CD4-positive, alpha-beta T cell treated with Interleukin-4 for 1 hour (primary cell): ENCODE measurements around the gene MEI1.
A peak's percentile ranks its signal among the peaks of the same experiment; 100 is the strongest.
"Not testable (repeated sequence)": the region's sequence is repeated elsewhere in the genome, so short reads cannot be mapped to it uniquely, and the experiment has no call there.

Experiments used
- DNase-seq, 2 donors: peaks; one replicate each; pipeline ENCODE4 v3.0.0-alpha.2; 2020 to 2022

The MEI1 gene

DNA sequence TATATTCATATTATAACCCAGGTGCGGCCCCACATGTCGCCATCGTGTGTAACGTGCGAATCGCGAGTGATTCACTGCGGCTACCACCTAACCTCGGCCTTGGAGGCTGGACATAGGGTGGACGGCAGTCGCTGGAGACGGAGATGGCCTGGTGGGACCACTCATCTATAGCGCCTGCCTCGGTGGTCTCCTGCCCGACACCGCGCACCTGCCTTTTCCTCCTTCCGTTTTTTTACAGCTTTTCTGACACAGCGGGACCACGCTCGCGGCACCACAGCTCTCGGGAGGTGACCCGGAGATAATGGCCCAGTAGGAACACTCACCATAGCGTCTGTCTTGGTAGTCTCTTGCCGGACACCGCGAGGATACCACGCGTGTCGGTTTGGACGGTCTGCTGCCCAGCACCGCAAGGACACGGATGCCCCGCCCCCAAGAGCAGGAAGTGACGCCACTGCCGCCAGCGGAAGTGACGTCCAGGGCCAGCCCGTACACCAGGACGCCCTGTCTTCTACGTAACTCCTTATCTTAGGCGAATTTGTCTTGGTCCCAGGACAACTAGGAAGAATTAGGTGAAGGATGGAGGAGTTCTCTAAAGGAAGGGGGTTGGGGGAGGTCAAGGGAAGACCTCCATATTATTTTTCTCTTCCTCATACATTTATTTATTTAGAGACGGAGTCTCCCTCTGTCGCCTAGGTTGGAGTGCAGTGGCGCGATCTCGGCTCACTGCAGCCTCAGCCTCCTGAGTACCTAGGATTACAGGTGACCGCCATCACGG, 17.1 kb upstream of the MEI1 start:
- DNase-seq = peak; percentile 88 to 90

- DNase-seq = no peak
These were observed 16.3 kb upstream of the MEI1 start for GRCh38 chr22:41683052-41683451.

GRCh38 chr22:41683616-41684015, 15.7 kb upstream of the MEI1 start:
- no peak for DNase-seq

DNA sequence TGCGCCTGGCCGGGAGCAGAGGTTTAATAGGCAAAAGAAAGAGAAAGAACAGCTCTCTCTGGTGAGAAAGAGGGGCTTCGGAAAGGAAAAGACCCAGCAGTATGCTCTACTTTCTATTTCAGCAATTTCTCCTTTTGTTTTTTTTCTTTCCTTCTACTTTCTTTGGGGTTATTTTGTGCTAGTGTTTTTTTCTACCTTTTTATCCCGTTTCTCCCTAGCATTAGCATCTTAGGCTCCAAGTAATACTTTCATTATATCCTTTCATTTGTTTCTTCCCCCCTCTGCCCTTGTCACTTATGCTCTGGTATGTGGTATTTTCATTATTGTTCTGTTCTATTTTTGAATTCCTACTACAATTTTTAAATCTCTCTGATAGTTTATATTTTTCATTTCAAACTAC, 15.1 kb upstream of the MEI1 start:
- no peak for DNase-seq

GRCh38 chr22:41686890-41687289, 12.4 kb upstream of the MEI1 start:
- DNase-seq = not testable (repeated sequence)

DNA sequence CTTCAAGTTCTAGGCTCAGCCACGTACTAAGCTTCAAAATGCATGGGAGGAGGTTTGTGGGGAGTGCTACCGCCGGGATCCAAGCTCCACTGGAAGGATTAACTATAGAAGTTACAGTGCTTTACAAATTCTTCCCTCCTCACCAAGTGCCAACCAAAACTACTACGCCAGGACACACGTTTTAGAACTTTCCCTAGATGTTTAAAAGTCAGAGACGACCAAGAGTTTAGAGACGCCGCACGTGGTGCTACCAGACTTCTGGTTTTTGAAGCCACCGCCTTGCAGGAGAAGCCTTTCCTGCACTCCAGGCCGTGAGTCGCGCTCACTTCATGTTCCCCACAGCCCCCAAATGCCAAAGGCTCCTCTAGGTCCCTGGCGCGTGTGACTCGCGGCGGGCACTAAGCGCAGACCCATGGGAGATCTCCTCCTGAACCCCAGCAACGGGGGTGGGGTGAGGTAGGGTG, 11.4 kb upstream of the MEI1 start:
- peak; percentile 21 to 22 for DNase-seq

DNA sequence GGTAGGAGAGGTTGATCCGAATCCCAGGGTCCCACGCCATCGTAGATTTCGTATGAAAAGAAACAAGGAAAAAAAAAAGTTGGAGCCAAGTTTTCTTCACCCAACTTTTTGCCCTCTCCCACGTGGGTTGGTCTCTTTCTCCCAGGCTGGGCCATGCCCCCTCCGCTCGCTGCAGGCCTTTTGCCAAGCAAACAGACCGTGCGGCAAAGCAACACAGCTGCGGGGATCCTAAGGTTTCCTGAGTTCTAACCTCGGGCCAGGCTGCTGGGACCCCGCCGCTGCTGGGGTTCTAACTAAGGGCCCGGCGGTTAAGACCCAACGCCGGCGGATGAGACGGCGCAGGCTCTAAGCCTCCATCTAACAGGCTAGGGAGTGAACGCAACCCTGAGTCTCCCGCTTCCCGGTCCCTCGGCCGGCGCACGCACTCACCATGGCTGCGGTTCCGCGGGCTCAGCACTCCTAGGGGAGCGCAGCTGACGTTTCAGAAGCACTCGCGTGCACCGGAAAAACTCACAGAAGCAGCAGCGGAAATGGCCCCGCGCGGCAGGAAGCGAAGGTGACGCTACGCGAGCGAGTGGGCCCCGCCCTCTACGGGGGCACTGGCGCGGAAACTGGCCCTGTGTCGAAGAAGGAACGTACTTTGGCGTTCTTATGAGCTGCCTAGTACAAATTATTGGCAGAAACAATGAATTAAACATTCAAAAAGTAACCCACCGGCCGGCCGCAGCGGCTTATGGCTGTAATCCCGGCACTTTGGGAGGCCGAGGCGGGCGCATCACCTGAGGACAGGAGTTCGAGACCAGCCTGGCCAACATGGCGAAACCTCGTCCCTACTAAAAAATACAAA, 10.7 kb upstream of the MEI1 start, which contains the start of gene SNU13:
SNU13 (minus strand) TSS at position 503 of the 847 bp plus-strand sequence; CDS start at position 432, 71 bp downstream.
- DNase-seq = peak; percentile 91 to 93

GRCh38 chr22:41690476-41690875, 8.8 kb upstream of the MEI1 start:
- DNase-seq = no peak

DNA sequence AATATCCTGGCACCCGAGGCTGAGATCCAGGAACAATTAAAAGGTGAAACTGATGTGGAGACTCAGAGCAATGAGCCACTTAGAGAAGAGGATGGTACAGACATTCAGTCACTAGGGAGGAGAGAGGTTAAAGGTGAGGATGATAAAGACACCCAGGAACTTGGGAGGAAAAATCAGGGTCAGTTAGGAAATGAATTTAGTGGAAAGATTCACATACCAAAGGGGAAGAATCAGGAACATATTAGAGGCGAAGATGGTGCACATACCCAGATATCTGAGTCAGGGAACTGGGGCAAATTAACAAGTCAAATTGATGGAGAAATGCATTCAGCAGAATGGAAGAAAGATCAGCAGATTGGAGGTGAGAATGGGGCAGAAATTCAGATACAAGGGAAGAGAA, 4.1 kb upstream of the MEI1 start:
- no peak for DNase-seq

DNA sequence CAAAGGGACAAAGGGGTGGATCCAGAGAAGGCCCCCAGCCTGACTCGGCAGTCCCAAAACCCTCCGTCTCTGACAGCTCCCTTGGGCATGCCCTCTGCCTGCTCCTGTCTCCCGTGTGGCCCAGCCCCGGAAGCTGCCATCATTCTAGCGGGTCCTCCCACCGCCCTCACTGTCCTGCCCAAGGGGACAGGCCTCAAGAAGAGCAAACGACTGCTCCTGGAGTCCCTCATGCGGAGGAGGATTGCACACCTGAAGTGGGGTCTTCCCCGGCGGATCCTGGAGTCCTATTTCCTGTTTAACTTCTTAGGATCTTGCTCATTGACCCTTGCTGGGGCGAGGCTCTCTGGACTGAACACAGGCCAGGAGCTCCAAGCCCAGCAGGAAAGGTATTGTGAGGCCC, 2.6 kb upstream of the MEI1 start:
- no peak for DNase-seq

GRCh38 chr22:41697126-41697775, 2.1 kb upstream of the MEI1 start:
- peak; percentile 86 to 87 for DNase-seq

- no peak for DNase-seq
These were observed 733 bp downstream of the MEI1 start for GRCh38 chr22:41700108-41700364.

DNA sequence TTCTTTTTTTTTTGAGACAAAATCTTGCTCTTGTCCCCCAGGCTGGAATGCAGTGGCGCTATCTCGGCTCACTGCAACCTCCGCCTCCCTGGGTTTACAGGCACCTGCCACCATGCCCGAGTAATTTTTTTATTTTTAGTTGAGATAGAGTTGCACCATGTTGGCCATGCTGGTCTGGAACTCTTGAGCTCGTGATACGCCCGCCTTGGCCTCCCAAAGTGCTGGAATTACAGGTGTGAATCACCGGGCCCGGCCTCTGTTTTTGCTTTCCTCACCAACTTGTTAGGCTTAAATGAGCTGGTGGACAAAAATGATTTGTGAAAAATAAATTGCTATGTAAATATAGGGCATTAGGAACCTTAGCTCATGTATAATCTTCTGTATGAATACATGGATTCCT, 3.5 kb downstream of the MEI1 start:
- no peak for DNase-seq

DNA sequence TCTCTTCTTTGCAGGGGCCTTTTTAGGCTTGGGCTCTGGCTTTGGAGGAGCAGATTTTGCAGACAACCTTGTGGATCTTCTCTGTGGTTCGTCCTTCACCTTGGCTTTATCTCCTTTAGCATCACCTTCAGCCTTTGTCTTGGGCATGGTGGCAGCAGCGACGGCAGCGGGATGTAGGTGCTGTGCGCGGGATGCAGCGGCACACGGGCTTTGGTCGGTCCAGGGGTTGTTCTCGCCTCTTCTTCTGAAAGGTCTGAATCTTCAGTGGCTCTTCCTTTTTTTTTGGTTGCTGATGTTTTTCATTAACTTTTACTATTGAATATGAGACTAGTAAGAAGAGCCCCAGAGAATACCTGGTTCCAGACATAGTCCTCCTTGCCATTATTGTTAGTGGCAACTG, 10.0 kb downstream of the MEI1 start:
- DNase-seq = no peak

GRCh38 chr22:41713004-41713403, 13.7 kb downstream of the MEI1 start:
- DNase-seq = no peak

DNA sequence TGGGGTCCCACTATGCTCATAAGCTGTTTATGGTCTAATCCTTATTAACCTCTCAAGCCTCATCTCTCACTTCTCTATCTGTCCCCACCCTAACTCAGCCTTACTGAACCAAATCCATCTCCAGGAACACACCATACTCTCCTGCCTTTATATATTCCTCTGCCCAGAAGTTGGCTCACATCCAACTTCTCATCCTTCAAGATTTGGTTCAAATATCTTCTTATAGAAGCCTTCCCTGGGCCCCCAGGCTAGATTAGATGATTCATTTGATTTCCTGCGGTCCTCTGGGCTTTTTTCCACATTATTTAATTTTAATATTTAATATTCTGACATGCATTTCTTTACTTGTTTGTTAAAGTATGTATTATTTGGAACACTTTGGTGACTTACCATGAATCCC, 23.2 kb downstream of the MEI1 start:
- DNase-seq = no peak

DNA sequence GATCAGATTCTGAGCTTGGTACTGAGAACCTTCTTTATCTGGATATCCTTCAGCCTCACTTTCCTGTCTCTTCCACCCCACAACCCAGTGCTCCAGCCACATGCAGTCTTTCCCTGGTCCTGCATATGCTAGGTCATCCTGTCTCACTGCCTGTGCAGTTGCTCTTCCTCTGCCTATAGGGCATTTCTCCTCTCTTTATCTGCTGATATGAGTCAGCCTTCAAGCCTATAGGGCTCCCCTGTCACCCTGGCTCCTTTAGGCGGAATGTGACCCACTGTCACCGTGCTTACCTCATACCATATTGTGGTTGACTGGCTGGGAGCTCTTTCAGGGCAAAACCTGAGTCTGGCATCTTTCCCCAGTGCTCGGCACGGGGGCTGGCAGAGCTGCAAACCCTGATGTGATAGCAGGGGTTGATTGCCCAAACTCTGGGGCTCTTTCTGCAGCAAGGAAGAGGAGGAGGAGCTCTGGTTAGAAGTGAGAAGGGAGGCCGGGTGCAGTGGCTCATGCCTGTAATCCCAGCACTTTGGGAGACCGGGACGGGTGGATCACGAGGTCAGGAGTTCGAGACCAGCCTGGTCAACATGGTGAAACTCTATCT, 26.3 kb downstream of the MEI1 start:
- DNase-seq = no peak

GRCh38 chr22:41731609-41732008, 32.3 kb downstream of the MEI1 start:
- DNase-seq = no peak

- no peak for DNase-seq
These were observed 32.9 kb downstream of the MEI1 start for GRCh38 chr22:41732096-41732772.

- DNase-seq = not testable (repeated sequence)
These were observed 33.9 kb downstream of the MEI1 start for GRCh38 chr22:41733241-41733640.

DNA sequence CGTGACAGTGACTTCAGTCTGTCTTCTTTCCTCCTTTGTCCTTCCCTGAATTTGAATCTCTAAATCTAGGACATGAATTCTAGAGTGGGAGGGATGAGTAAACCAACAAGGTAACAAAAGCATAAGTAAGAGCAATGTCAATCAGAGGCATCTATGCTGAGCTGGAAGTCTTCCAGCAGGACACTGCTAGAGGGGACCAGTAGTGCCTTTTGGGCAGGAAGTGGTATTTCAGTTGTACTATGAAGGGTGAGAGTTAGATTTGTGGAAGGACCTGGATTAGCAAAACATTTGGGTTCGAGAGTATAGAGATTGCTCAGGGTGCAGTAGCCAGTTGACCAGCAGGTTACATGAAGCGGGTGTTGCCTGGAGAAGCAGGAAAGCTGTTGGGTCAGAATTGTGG, 40.3 kb downstream of the MEI1 start:
- no peak for DNase-seq

DNA sequence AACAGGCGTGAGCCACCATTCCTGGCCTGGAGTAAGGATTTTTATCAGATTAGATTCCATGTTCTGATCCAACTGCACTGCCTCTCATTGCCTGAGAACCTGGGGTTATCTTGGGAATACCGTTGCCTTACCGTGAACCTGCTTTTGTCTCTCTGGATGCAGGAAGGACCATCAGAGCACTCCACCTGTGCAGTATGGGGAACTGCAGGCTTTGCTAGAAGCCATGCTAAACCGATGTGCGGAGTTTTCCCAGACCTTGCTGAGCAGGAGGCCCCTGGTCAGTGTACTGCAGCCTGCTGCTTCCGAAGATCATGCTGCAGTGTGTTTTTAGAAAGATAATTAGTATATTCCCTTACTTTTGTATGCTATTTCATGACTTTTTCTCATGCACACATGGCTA, 43.6 kb downstream of the MEI1 start:
- no peak for DNase-seq

DNA sequence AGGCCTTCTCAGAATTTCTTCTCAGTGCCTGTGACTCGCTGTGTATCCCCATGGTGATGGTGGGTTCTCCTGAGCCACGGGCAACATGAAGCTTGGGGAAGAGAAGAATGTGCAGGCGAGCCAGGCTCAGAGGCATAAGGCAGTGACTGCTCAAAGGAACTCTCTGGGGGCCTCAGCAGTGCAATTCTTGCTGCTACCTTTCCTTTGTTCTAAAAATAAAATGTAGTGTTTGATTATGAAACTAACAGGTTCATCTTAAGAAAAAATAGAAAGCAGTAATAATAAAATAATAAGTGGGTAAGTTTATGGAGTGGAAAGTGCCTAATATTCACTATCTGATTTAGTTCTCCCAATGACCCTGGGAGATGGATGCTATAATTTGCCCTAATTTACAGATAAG, 46.7 kb downstream of the MEI1 start:
- DNase-seq = no peak
